Activated CD8-positive, alpha-beta memory T cell treated with anti-CD3 and anti-CD28 coated beads, Interleukin-2, amount 50 U/mL, for 24 hours (primary cell): Measurements from ENCODE around the gene DPT.

Experiments
- DNase-seq: peaks from one replicate; pipeline ENCODE4 v3.0.0-alpha.2; 2020; ENCODE audit errors: extremely low read depth

Gene DPT

GRCh38 chr1:168664069-168664834 lies 64.8 kb downstream of the DPT start:
- no peak for DNase-seq

DNA sequence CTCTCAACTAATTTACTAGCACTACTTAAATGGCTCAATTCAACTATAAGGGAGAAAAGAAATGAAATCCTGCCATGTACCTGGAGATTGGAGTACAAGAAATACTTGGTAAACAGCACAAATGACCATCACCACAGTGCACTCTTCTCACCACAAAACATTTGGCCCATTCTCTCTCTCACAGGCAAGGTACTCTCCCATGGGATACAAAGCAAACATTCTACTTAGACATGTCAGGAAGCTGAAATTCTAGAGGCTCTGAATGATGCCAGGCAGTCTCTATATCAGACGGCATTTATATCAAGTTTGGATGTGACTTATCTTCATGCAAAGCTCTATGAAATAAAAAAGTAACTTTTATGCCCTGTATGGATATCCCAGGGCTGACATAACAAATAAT lies 72.5 kb downstream of the DPT start:
- DNase-seq = no peak

DNA sequence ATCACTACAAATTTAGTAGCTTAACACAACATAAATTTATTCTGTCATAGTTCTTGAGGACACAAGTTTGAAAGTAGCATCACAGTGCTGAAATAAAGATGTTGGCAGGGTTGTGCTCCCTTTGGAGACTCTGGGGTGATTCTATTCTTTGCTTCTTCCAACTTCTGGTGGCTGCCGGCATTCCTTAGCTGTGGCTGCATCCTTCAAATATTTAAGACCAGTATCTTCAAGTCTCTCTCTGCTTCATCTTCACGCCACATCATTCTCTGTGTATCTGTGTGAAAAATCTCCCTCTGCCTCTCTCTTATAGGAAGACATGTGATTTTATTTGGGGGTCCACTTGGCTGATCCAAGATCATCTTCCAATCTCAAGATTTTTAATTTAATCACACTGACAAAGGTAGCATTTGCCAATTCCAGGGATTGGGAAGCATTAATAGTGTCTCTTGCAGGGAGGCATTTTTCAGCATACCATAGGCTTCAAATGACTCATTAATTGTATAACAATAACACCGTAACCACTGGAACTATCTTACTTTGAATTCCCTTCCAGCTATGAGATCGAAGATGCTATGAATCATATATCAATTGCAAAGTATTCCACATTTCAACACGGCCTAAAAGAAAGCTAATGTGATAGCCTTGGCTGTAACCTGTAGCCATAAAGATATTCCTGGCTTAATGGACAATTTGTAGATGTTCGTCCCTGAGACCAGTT lies 74.6 kb downstream of the DPT start:
- DNase-seq = no peak

- no peak for DNase-seq
These were observed 75.4 kb downstream of the DPT start for GRCh38 chr1:168653567-168653966.

DNA sequence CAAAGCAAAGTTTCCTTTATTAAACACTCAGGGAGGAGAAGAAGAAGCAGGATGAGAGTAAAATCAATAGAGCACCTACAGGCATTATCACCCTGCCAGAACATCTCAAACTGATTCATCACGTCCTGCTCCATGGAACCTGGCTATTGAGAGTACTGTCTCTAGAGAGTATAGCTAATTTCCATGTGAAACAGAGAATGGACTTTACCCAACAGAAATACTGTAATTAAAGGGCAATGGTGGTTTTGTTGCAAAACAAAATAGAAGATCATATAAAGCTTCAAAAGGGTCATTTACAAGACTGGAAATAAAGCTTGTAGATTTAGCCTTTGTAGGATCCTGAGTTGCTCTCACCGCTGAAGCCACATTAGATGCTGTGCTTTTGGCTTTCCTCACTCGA lies 83.3 kb downstream of the DPT start:
- no peak for DNase-seq
